Measurements from ENCODE around the gene KBTBD7.

KBTBD7 gene

DNA sequence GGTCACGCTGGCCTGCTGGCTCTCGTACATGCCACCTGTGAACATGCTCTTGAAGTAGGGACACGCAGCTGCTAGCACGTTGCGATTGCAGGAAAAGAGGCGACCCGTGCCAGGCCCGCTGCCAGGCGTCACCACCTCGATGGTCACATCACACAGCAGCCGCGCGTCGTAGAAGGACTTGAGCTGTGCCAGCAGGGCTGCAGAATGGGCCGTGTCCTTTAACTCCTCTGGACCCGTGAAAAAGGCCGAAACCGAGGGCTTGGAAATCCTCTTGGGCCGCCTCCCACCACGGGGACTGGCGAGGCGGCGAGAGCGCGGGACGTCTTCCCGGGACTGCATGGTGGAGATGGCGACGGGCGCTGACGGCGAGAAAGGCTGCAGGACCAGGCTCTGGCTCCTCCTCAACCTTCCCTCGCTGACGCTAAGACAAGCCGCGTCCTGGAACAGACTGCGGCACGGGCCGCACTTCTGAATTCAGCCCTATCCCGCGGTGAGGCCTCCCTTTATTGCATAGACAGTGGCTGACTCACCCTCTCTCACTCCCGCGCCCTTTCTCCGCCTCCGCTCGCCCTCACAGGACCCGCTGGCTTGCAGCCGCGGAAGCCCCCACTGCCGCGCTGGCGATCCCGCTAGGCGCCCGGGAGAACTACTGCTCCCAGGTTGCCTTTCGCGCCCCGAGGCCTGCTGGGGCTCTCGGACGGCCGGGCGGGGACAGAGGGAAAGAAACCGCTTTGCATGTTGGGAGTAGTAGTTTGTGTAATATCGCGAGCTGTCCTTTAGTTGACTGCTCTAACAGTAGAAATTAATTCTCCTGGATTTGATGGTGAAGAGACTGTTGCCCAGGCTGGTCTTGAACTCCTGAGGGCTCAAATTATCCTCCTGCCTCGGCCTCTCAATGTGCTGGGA lies at the start of gene KBTBD7:
KBTBD7 (minus strand) TSS at position 651 of the 906 bp plus-strand sequence; CDS start at position 339, 312 bp downstream.
- peak; percentile 91 for DNase-seq

DNA sequence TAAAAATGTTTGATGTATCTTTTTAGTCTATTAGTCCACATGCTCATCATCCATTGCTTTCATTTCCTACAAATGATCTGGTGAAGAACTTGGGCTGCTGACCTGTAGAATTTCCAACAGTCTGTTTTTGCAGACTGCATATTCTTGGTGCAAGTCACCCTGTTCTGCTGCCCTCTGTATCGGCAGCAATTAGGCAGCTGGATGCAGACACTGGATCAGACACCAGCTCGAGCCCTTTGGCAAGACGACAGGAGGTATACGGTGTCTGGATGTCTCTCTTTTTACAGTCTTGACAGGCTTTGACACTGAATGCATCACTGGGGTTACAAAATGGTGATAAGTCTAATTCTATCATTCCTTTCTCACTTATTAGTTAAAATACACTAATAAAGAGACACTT lies 47.3 kb upstream of the KBTBD7 start:
- no peak for DNase-seq

DNA sequence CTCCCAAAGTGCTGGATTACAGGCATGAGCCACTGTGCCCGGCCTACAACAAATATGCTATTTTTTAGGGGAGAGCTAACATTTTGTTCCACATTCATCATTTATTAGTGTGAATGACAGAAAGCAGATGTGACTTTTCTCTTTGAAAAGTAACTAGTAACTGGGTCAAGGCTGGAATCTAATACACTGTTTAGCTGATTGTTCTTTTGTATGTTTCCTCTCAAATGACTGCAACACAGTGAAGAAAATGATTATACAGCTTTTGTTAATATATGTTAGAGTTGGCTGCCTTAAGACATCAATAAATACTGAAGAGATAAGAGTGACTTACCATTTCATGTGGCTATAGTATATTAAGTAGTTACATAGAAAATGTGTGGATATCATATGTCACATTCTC lies 42.0 kb upstream of the KBTBD7 start:
- DNase-seq = no peak

DNA sequence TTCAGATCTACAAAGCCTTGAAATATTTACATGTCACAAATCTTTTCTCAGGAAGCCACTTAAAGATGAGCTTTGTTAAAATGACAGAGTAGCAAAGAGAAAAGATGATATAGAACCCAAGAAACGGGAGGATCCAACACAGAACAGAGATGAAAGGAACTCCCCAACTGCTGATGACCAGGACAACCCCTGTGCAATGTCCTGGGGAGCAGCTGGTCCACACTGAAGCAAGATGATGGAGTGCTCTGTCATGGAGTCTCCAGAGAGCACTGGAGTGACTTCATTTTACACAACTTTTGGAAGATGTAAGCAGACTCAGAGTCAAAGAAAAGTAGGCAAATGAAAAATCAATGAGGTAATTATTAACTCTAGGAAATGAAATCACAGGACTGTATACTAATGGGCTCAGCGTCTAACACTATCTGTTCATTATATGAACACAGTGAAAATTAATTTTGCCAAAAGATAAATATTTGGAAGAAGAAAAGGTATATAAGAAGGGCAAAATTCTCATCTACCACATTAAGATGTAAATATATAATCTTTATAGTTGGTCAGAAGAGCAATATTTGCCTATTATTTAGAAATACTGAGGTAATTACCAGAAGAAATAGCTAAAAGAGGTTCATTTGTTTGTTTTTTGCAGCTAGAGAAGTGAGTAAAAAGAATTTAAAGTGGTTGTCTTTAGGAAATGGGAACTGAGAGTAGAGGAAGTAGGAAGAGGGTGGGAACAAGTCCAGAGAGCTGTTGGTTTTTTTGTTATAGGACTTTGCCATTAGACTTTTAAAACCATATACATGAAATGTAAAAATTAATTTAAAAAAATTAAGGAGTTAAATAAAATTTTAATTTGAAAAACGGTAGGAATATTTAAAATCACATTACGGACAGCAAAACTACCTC lies 38.5 kb upstream of the KBTBD7 start:
- no peak for DNase-seq

GRCh38 chr13:41231786-41232185 lies 37.4 kb upstream of the KBTBD7 start:
- no peak for DNase-seq

DNA sequence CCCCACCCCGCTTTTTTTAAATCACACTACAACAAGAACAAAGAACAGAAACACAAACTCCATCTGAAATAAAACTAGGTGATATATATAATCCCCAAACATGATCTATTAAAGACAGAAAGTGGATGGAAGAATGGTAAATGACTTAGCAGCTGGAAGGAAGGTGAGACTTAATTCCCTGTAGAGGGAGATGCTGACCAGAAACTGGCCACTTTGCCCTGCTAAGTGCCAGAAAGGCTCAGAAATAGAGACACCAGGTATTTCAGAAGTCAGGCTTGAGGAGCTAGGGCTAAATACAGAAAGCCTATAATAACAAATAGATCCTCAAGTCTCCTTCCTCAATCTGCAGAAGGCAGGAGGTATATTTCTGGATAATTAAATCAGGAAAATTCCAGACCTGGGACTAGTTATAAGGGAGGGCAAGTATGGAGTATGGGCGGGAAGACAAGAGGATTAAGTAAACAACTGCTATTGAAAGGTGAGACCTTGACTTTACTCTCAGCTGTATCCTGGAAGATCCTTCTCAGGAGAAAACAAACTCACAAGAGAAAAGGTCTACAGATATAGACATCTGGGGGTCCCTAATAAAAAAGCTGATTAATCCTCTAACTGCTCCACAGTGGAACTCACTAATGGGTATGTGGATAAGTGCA lies 36.8 kb upstream of the KBTBD7 start:
- DNase-seq = no peak

- DNase-seq = no peak
Observed at GRCh38 chr13:41229356-41229755, 35.0 kb upstream of the KBTBD7 start.

GRCh38 chr13:41224113-41225110 lies 30.0 kb upstream of the KBTBD7 start:
- DNase-seq = no peak

GRCh38 chr13:41222259-41222852 lies 28.0 kb upstream of the KBTBD7 start:
- DNase-seq = peak; percentile 28

DNA sequence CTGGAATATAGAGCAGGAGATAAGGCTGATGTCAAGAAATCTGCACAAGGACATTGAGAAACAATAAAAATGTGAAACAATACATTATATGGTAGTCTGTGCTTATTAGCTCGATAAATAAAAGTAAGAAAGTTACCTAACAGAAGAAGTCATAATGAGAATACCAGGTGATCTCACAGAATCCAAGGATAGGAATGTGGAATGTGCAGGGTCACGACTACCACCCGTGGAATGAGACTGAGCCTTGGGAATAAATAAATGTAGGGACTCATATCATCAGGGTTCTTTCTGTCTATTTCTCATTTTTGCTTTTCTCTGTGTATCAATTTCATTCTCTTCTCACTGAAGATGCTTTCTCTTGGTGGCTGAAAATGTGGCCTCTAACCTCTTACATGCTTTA lies 26.0 kb upstream of the KBTBD7 start:
- DNase-seq = no peak

DNA sequence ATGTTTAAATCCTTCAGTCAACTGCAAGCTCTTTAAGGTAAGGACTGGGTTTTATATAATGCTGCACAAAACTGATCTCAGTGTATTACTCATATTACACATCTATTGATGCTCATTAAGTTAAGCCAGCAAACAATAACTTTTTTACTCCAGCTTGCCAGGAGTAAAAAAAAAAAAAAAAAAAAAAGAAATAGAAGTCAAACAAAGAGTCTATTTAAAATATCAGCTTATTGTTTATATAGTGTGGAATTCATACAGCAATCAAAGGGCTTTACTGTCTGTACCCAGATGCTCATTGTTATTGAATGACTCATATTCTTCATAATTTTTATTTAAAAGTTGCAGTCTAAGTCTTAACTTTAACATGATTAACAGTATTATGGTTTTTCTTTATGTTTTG lies 21.8 kb upstream of the KBTBD7 start:
- DNase-seq = no peak

DNA sequence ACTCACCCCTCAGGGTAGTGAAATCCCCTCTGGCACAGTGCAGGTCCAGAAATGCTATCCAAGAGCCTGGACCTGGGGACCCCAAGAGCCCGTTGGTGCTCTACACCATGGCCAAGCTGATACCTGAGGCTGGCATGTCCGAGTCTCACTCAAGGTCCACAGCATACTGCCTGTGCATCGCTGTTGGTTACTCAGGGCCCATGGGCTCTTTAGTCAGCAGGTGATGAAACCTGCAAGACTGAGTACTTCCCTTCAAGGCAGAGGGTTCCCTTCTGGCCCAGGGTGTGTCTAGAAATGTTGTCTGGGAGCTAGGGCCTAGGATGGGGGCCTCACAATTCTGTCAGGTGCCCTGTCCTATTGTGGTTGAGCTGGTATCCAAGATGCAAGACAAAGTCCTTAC lies 19.6 kb upstream of the KBTBD7 start:
- no peak for DNase-seq

GRCh38 chr13:41213316-41213715 lies 18.9 kb upstream of the KBTBD7 start:
- DNase-seq = no peak

DNA sequence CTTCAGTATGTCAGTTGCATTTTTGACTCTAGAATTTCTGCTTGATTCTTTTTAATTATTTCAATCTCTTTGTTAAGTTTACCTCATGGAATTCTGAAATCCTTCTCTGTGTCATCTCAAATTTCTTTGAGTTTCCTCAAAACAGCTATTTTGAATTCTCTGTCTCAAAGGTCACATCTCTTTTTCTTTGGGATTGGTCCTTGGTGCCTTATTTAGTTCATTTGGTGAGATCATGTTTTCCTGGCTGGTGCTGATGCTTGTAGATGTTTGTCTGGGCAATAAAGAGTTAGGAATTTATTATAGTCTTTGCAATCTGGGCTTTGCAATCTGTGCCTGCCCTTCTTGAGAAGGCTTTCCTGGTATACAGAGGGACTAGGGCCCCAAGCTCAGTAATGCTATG lies 18.5 kb upstream of the KBTBD7 start:
- no peak for DNase-seq

- DNase-seq = no peak
Observed at GRCh38 chr13:41211062-41211461, 16.7 kb upstream of the KBTBD7 start.

DNA sequence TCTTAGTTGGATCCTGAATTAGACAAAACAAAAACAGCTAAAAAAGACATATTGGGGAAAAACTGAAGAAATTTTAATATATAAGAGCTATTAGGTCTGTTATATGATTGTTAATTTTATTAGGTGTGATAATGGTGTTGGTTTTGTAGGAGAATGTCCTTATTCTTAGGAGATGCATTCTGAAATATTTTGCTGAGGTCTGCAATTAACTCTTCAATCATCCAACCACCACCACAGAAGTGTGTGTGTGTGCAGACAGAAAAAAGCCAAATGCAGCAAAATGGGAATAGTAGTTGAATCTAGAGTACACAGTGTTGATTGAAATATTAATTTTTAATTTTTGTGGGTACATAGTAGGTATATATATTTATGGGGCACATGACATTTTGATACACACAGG lies 12.1 kb upstream of the KBTBD7 start:
- no peak for DNase-seq

GRCh38 chr13:41203810-41204209 lies 9.4 kb upstream of the KBTBD7 start:
- no peak for DNase-seq

DNA sequence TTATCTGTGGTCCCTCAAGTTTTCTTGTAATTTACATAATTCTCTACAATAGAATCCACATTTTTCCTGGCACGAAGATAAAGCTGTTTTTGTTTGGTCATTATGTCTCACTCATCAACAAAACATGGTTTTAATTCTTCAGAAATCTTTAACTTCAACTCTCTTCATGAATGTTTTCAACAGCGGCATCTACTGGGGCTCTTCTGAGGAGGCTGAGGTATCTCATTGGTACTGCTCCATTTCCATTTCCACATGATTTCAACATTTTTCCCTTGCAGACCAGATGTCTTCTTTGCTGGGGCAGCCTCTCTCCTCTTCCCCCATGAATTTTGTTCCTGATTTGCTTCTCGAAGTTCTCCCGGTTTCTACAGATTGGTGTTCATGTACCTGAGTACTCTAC lies 5.8 kb upstream of the KBTBD7 start:
- no peak for DNase-seq

- DNase-seq = no peak
Observed at GRCh38 chr13:41199526-41199925, 5.2 kb upstream of the KBTBD7 start.

GRCh38 chr13:41199079-41199478 lies 4.7 kb upstream of the KBTBD7 start:
- no peak for DNase-seq

DNA sequence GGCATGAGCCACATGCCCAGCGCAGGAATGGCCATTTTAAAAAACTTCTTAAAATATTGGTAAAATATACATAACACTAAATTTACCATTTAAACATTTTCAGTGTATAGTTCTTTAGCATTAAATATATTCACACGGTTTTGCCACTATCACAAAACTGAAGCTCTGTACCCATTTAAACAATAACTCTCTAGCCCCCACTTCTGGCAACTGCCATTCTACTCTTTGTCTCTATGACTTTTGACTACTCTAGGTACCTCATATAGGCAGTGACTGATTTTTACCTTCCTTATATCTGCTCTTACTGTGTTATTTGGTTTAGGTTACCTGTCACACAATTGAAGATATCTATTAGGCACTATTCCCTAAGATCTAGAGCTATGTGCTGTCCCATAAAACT lies 2.3 kb upstream of the KBTBD7 start:
- DNase-seq = no peak

- DNase-seq = no peak
Observed at GRCh38 chr13:41196011-41196410, 1.6 kb upstream of the KBTBD7 start.
